GM21381 (cell line): ENCODE data around the gene ADI1.

Source experiments
- ATAC-seq: cut with Tn5 transposase; IDR thresholded peaks from one replicate; pipeline ENCODE4 v1.9.1; 2021; ENCODE audit warnings: mild to moderate bottlenecking, moderate library complexity; ENCODE audit not compliant: unreplicated experiment

Gene ADI1

GRCh38 chr2:3481736-3482362, 37.5 kb downstream of the ADI1 start:
- no peak for ATAC-seq

DNA sequence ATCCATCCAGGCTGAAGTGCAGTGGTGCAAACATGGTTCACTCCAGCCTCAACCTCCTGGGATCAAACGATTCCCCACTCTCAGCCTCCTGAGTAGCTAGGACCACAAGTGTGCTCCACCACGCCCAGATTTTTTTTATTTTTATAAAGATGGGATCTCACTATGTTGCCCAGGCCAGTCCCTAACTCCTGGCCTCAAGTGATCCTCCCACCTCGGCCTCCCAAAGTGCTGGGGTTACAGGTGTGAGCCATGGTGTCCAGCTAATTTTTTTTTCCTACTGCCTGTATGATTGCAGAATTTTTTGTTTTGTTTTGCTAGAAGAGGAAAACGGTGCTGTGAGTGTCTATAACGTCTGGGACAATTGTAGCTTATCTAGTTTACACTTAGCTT, 38.3 kb downstream of the ADI1 start:
- ATAC-seq: no peak

DNA sequence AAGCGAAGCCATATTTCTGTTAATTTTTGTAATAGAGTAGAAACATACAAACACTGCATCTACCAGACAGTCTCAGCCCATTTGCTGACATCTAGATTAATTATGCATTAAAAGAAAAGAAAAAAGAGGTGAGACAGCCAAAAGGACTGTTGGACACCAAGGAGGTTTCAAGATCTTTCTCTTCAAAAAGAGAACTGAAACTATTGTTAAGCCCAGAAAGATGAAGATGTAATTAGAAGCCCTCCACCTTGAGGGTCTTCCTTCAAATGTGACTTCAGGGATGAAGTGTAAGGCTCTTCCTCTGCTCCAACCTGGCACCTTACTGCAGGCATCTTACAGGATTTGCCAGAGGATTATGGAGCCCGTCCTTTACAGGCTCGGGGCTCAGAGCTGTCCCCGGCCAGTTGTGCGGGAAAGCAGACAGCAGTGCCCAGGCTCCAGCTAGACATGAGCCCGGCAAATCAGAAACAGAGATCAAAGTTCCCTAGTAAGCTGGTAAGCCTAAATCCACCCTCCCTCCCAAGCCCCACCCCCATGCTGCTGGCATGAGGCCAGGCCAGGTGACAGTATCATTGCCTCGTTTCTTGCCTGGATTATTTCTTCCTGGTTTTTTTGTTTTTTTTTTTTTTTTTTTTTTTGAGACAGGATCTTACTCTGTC, 38.9 kb downstream of the ADI1 start:
- no peak for ATAC-seq

GRCh38 chr2:3479430-3480320, 39.7 kb downstream of the ADI1 start:
- ATAC-seq: no peak

- ATAC-seq: no peak
Measured at GRCh38 chr2:3478846-3479385, 40.4 kb downstream of the ADI1 start.

DNA sequence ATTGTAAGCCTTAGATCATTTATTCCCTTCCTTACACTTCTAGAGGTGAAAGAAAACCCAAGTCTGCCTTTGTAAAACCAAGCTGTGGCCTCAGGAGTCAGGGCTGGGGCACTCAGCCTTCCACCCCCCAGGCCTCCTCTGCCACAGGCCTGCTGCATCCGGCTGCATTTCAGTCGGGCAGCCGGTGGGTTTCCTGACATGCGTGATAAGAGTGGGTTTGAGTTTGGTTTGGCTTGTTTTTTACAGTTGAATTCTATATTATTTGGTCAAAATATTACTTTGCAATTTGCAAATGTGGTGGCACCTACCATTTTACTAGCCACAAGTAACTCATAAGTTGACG, 42.4 kb downstream of the ADI1 start:
- ATAC-seq: no peak

DNA sequence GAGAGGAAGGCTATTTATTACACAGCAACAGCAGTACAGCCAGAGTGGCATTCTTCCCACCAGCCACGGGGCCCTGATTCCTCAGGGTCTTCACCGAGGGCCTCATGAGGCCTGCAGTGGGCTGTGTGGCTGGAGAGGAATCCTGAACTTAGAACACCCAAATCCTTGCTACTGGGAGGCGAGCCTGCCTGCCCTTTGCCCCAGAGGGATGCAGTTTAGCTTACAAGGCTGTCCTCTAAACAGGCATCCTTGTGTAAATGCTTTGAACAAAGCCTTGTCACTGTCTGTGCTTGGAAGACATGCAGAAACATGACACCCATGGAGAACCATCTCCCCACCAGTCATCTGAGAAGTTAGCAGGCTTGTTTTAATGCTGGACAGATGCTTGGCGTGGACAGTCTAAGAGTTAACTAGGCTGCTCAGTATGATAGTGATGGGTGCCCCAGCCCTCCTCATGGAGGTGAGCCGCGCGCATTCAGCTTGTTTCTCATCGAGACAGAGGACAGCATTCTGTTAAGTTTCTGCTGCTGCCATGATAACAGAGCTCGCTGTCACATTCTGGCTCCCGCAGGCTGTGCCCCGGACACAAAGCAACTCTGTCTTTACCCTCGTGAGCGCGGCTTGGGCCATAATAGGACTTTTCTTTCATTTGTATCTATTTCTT, 42.9 kb downstream of the ADI1 start:
- no peak for ATAC-seq

GRCh38 chr2:3475771-3476170, 43.6 kb downstream of the ADI1 start:
- ATAC-seq: no peak

- ATAC-seq: no peak
Measured at GRCh38 chr2:3472966-3473365, 46.4 kb downstream of the ADI1 start.

DNA sequence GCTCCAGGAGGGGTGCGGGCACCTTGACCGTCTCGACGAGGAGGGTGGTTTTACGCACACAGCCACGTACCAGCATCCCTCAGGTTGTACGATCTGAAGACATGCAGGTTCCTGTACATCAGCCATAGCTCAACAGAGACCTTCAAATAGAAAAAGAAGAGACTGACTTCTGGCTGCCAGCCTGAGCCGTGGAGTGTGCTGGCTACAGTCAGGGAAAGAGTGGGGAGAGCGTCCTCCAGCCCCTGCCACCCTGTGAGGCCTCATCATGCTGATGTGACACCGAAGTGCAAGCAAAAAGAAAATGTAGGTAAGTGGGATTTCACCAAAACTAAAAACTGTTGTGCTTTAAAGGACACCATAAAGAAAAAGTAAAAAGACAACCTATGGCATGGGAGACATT, 47.0 kb downstream of the ADI1 start:
- ATAC-seq: no peak

- ATAC-seq: no peak
Measured at GRCh38 chr2:3470856-3471737, 48.2 kb downstream of the ADI1 start.

DNA sequence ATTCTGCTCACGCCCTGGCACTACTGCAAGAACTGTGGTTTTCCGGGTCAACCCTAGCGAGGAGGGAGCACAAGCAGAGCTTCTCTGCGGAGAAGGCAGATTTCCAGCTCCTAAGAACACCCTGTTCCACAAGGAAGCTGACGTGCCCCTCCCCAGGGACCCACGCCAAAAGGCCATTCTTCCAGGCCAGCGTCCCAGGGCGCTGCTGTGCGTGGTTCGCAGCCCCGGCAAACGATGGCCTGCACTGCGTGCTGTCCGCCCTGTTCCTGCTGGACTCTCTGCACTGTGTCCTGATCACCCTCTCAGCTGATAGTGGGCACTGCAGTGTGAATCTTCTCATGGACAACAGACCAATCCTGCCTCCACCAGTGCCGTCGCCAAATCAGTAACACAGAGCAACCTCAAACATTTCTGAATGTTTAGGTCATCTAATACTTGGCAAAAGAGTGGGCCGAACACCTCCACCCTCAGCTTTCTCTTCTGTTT, 49.1 kb downstream of the ADI1 start:
- ATAC-seq: no peak

DNA sequence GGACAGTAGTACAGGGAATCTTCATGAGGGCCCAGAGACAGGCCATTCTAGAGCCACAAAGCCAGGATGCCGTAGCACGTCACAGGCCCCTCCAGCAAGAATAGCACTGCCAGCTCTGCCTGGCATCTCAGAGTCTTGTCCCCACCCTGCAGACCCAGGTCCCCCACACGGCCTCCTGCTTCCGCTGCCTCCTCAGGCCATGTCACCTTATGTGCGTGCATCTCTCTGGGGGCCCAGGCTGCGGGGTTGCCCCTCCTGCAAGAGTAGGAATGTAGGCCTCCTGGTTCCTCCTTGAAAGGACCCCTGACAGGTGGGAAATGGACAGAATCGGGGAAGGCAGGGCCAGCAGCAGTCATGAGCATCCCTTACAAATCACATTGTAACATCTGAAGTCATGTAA, 49.8 kb downstream of the ADI1 start:
- ATAC-seq: no peak

GRCh38 chr2:3468296-3468988, 50.9 kb downstream of the ADI1 start:
- ATAC-seq: no peak

DNA sequence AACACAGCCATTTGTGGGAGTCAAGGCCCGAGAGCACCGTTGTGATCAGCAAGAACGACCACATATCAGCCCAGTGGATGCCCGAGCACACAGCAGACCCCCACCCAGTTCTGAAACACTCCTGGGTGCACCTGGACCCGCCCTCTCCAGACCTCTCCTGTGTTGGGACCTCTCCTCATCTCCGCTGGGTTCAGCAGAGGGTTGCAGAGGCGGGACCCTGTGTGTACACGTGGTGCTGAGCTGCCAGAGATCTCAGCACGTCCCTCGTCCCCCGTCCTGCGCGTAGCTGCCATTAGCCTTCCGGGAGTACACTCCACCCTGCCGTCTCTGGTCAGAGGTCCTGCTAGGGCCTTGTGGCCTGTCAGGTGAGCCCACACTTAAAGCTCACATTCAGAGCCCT, 51.7 kb downstream of the ADI1 start:
- ATAC-seq: no peak

- ATAC-seq: no peak
Measured at GRCh38 chr2:3466966-3467365, 52.4 kb downstream of the ADI1 start.

DNA sequence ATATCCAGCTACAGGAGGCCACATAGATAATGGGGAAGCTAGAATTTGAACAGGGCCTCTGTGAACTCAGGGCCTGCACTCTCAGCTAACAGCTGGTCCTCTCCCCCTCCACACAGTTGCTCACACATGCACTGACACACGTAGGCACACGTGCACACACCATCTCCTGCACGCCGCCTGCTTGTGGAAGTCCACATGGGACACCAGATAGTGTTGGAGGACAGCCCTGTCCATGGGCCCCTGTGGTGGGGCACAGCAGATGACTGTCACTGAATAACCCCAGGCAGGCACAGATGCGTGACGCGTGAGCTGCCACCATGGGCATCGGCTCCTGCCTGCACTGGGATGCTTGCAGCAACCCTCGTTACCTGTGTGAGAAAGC, 52.9 kb downstream of the ADI1 start:
- no peak for ATAC-seq

DNA sequence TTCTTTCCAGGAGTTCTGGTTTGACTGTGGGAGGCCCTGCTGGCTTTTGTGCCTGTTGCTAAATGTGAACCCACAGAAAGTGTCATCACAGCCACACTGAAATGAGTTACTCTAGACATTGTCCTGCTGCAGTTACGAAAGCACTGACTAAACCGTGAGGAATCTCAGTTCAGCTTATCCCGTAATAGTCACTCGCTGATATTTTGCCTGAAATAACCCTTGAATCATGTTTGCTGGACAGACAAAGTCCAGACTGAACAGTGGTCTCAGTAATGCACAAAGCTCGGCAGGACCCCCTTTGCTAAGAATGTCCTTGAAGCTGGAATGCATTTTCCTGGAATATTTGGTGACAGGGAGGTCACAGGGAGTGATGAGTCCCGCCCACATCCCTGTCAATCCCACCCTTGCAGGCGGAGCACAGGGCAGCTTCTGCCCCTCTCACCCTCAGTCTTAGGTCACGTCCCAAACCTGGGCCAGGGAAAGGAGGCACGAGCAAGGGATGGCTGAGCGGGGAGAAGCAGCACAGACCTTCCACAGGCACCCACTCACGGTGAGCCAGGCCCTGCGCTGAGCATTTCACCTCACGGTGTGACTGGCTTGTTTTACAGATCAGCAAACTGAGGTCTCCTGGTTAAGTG, 53.4 kb downstream of the ADI1 start:
- ATAC-seq: no peak

DNA sequence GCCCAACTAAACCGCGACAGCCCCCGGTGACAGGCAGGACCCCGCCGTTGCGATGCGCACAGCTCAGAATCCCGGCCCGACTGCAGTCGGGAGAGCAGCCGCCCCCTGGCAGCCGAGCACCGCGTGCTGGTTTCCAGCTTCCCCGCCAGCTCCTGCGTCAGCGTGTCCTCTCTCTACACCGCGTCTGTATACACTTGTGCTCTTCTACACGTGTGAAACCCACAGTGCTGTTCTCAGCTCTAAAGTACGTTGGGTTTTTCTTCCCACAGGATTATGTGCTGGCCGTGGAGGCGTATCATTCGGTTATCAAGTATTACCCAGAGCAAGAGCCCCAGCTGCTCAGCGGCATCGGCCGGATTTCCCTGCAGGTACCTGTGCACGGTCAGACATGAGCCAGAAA, 54.0 kb downstream of the ADI1 start:
- no peak for ATAC-seq
